CD4-positive, alpha-beta memory T cell (primary cell): Measurements from ENCODE around the gene METTL1. TPM values are rescaled to one million over a fixed set of nuclear protein-coding genes. Genes with fewer than 3 reads are reported as not detected.
A peak's percentile ranks its signal among the peaks of the same experiment; 100 is the strongest.

Experiments
- CTCF ChIA-PET: fragments of 350-600 bp; sonication (Branson Sonifier 250); formaldehyde crosslinking; loops from one replicate; lab custom pipeline; 2021; ENCODE audit warnings: inconsistent platforms; ENCODE audit not compliant: partially characterized antibody; lab: Charles Lee
- POLR2A ChIA-PET: fragments of 350-600 bp; sonication (Branson Sonifier 250); formaldehyde crosslinking; loops from one replicate; lab custom pipeline; 2021; ENCODE audit not compliant: partially characterized antibody; lab: Charles Lee
- DNase-seq, 5 donors: peaks; one replicate each; pipeline versions ENCODE4 v3.0.0 to v3.0.0-alpha.2; 2020 to 2022; ENCODE audit warnings: mixed read lengths in 1 of 5
- H3K27ac ChIP-seq: one replicate; pipeline ENCODE4 v1.7.0; 2013; ENCODE audit warnings: low read depth, low read length
- H3K27me3 ChIP-seq: 2 replicates; pipeline ENCODE4 v1.7.0; 2013; ENCODE audit warnings: mild to moderate bottlenecking, low read length, moderate library complexity; ENCODE audit not compliant: insufficient read depth
- H3K36me3 ChIP-seq: 2 replicates; pipeline ENCODE4 v1.7.0; 2013; ENCODE audit warnings: mild to moderate bottlenecking, low read length, moderate library complexity; ENCODE audit not compliant: insufficient read depth
- H3K4me1 ChIP-seq: 2 replicates; pipeline ENCODE4 v1.7.0; 2013; ENCODE audit warnings: mild to moderate bottlenecking, low read length, moderate library complexity; ENCODE audit not compliant: insufficient read depth
- H3K4me3 ChIP-seq, 2 donors: one replicate each; pipeline ENCODE4 v1.7.0; 2013; ENCODE audit warnings: low read length in 2 of 2, mild to moderate bottlenecking in 1 of 2
- H3K9me3 ChIP-seq, 2 donors: one replicate each; pipeline ENCODE4 v1.7.0; 2013; ENCODE audit warnings: low read length in 2 of 2, control low read depth in 1 of 2; ENCODE audit not compliant: control insufficient read depth in 1 of 2
- H3K27ac Mint-ChIP-seq, 7 donors: one replicate each; pipeline ENCODE4 v1.8.0; 2020 to 2021; ENCODE audit warnings: mixed read lengths in 7 of 7, mild to moderate bottlenecking in 6 of 7, inconsistent platforms in 3 of 7, moderate library complexity in 3 of 7
- H3K27me3 Mint-ChIP-seq, 2 donors: one replicate each; pipeline ENCODE4 v1.8.0; 2020 to 2021; ENCODE audit warnings: mixed read lengths in 2 of 2
- H3K36me3 Mint-ChIP-seq, 2 donors: one replicate each; pipeline ENCODE4 v1.8.0; 2020 to 2021; ENCODE audit warnings: mixed read lengths in 2 of 2, inconsistent platforms in 1 of 2, mild to moderate bottlenecking in 1 of 2
- H3K4me1 Mint-ChIP-seq, 4 donors: one replicate each; pipeline ENCODE4 v1.8.0; 2020 to 2021; ENCODE audit warnings: mixed read lengths in 4 of 4, mild to moderate bottlenecking in 1 of 4
- H3K4me3 Mint-ChIP-seq, 8 donors: one replicate each; pipeline ENCODE4 v1.8.0; 2020 to 2021; ENCODE audit warnings: mixed read lengths in 8 of 8, mild to moderate bottlenecking in 7 of 8, moderate library complexity in 6 of 8, inconsistent platforms in 3 of 8
- H3K9me3 Mint-ChIP-seq, 8 donors: one replicate each; pipeline ENCODE4 v1.8.0; 2020 to 2021; ENCODE audit warnings: mixed read lengths in 8 of 8, mild to moderate bottlenecking in 5 of 8, inconsistent platforms in 3 of 8, moderate library complexity in 1 of 8
- intact Hi-C: fragments of 100-400 bp; cut with micrococcal nuclease; formaldehyde crosslinking; loops from one replicate; pipeline ENCODE4 v1.15.1; 2023
- polyA plus RNA-seq, 2 donors: library from polyadenylated mRNA; unstranded; fragments of 300-500 nt; fragmentation: Illumina TruSeq; gene quantifications; one replicate each; pipeline ENCODE4 v1.2.3, GENCODE V29; 2021
- total RNA-seq, 2 experiments: library from RNA; stranded (reverse); gene quantifications; one replicate each; pipeline ENCODE4 v1.2.3, GENCODE V29; 2021

The METTL1 gene
- total and polyA plus RNA-seq, 4 experiments from 2014 or later: 9.9 to 19.1 (median 13.6) TPM

- DNase-seq: no peak
- ChIA-PET CTCF (interaction anchor here (0.6 to 7.3 kb wide), 22 partner anchors 9 to 169 kb away, joined by 3 to 125 read pairs (median 8); partner anchors contain the start of genes AVIL and TSFM), POLR2A (interaction anchor here (1.3 to 2.0 kb wide), 4 partner anchors 9 to 103 kb away, joined by 3 to 10 read pairs (median 4); partner anchors contain the start of gene AVIL)
- no peak overlapping the region for H3K27ac ChIP-seq
- H3K27me3 Mint-ChIP-seq: no peaks in the 10 kb centered on the region
- peaks cover 15 to 59% of the 10 kb centered on the region in 2 donors for H3K36me3 Mint-ChIP-seq
- no peaks in the 10 kb centered on the region for H3K4me1 ChIP-seq
- no peak overlapping the region for H3K4me3 ChIP-seq
- H3K9me3 Mint-ChIP-seq: peaks cover 0 to 1% (median 0%) of the 10 kb centered on the region in 8 donors
- no peaks in the 10 kb centered on the region for H3K4me1 Mint-ChIP-seq
- no peaks in the 10 kb centered on the region for H3K27me3 ChIP-seq
- H3K4me3 Mint-ChIP-seq: no peak overlapping the region
- intact Hi-C loops: loop anchor here (1.0 kb wide), 2 partner anchors 29 to 103 kb away; no protein-coding TSS in a partner anchor
- peaks cover 30% of the 10 kb centered on the region for H3K36me3 ChIP-seq
- peak overlapping the region in 2 of 7 donors; percentile 9 to 78 for H3K27ac Mint-ChIP-seq
- H3K9me3 ChIP-seq: no peaks in the 10 kb centered on the region
Measured at GRCh38 chr12:57802607-57803006, 30.7 kb upstream of the METTL1 start.

- H3K27me3 ChIP-seq: no peaks in the 10 kb centered on the region
- Mint-ChIP-seq H3K27me3 (no peaks in the 10 kb centered on the region), H3K9me3 (no peaks in the 10 kb centered on the region), H3K4me1 (no peaks in the 10 kb centered on the region), H3K27ac (peak overlapping the region in 2 of 7 donors; percentile 41 to 66), H3K4me3 (no peak overlapping the region), H3K36me3 (peaks cover 28 to 59% of the 10 kb centered on the region in 2 donors)
- intact Hi-C loops: no loop called here
- H3K4me3 ChIP-seq: no peak overlapping the region
- no peak overlapping the region for H3K27ac ChIP-seq
- peaks cover 35% of the 10 kb centered on the region for H3K36me3 ChIP-seq
- H3K4me1 ChIP-seq: no peaks in the 10 kb centered on the region
- no peaks in the 10 kb centered on the region for H3K9me3 ChIP-seq
- POLR2A ChIA-PET: interaction anchor here (1.4 kb wide), 1 partner anchor 105 kb away, joined by 3 read pairs; no protein-coding TSS in a partner anchor
- no peak for DNase-seq
- CTCF ChIA-PET: interaction anchor here (1.3 to 7.3 kb wide), 6 partner anchors 41 to 105 kb away, joined by 4 to 125 read pairs (median 10); no protein-coding TSS in a partner anchor
Measured at GRCh38 chr12:57800965-57801364, 29.1 kb upstream of the METTL1 start.

- Histone ChIP-seq H3K9me3 (no peaks in the 10 kb centered on the region), H3K27me3 (no peaks in the 10 kb centered on the region), H3K4me1 (no peaks in the 10 kb centered on the region), H3K36me3 (peaks cover 51% of the 10 kb centered on the region), H3K27ac (no peak overlapping the region), H3K4me3 (no peak overlapping the region)
- POLR2A ChIA-PET: no interaction called here
- Mint-ChIP-seq H3K9me3 (no peaks in the 10 kb centered on the region), H3K27ac (peak overlapping the region in 1 of 7 donors; percentile 63), H3K27me3 (no peaks in the 10 kb centered on the region), H3K4me3 (no peak overlapping the region), H3K4me1 (peaks cover 0 to under 1% (median 0%) of the 10 kb centered on the region in 4 donors), H3K36me3 (peaks cover 44 to 72% of the 10 kb centered on the region in 2 donors)
- DNase-seq: no peak
- intact Hi-C loops: no loop called here
- CTCF ChIA-PET: interaction anchor here (1.0 to 2.0 kb wide), 6 partner anchors 8 to 107 kb away, joined by 3 to 6 read pairs (median 4); partner anchors contain the start of gene TSFM
Measured at GRCh38 chr12:57797933-57798332, 26.0 kb upstream of the METTL1 start.

GRCh38 chr12:57796996-57797395, 25.1 kb upstream of the METTL1 start:
- Histone ChIP-seq H3K27me3 (no peaks in the 10 kb centered on the region), H3K4me3 (no peak overlapping the region), H3K4me1 (no peaks in the 10 kb centered on the region), H3K36me3 (peaks cover 50% of the 10 kb centered on the region), H3K9me3 (no peaks in the 10 kb centered on the region), H3K27ac (no peak overlapping the region)
- Mint-ChIP-seq H3K27me3 (no peaks in the 10 kb centered on the region), H3K27ac (peak overlapping the region in 2 of 7 donors; percentile 14 to 62), H3K36me3 (peaks cover 47 to 71% of the 10 kb centered on the region in 2 donors), H3K4me1 (peaks cover 0 to 3% (median 0%) of the 10 kb centered on the region in 4 donors), H3K4me3 (no peak overlapping the region), H3K9me3 (no peaks in the 10 kb centered on the region)
- ChIA-PET POLR2A (no interaction called here), CTCF (interaction anchor here (1.0 to 2.0 kb wide), 5 partner anchors 14 to 108 kb away, joined by 3 to 6 read pairs (median 5); partner anchors contain the start of gene TSFM)
- intact Hi-C loops: no loop called here
- no peak for DNase-seq

GRCh38 chr12:57795354-57795753, 23.4 kb upstream of the METTL1 start:
- Mint-ChIP-seq H3K4me3 (no peak overlapping the region), H3K27ac (no peak overlapping the region), H3K9me3 (no peaks in the 10 kb centered on the region), H3K36me3 (peaks cover 52 to 69% of the 10 kb centered on the region in 2 donors), H3K4me1 (peaks cover 0 to 4% (median 0%) of the 10 kb centered on the region in 4 donors), H3K27me3 (no peaks in the 10 kb centered on the region)
- Histone ChIP-seq H3K4me3 (no peak overlapping the region), H3K4me1 (no peaks in the 10 kb centered on the region), H3K9me3 (no peaks in the 10 kb centered on the region), H3K27me3 (no peaks in the 10 kb centered on the region), H3K36me3 (peaks cover 53% of the 10 kb centered on the region), H3K27ac (no peak overlapping the region)
- no peak for DNase-seq
- ChIA-PET POLR2A (no interaction called here), CTCF (no interaction called here)
- intact Hi-C loops: no loop called here

GRCh38 chr12:57793920-57794319, 22.0 kb upstream of the METTL1 start:
- Mint-ChIP-seq H3K9me3 (no peaks in the 10 kb centered on the region), H3K27ac (peak overlapping the region in 4 of 7 donors; percentile 16 to 68 (median 40)), H3K4me1 (peaks cover 0 to 4% (median under 1%) of the 10 kb centered on the region in 4 donors), H3K4me3 (no peak overlapping the region), H3K36me3 (peaks cover 49 to 70% of the 10 kb centered on the region in 2 donors), H3K27me3 (no peaks in the 10 kb centered on the region)
- ChIA-PET POLR2A (interaction anchor here (0.9 to 1.3 kb wide), 4 partner anchors 9 to 105 kb away, joined by 3 to 4 read pairs (median 4); partner anchors contain the start of gene TSFM), CTCF (interaction anchor here (1.4 to 3.9 kb wide), 5 partner anchors 8 to 28 kb away, joined by 3 to 19 read pairs (median 4); no protein-coding TSS in a partner anchor)
- Histone ChIP-seq H3K36me3 (peaks cover 50% of the 10 kb centered on the region), H3K27me3 (no peaks in the 10 kb centered on the region), H3K4me3 (no peak overlapping the region), H3K4me1 (no peaks in the 10 kb centered on the region), H3K9me3 (no peaks in the 10 kb centered on the region), H3K27ac (no peak overlapping the region)
- intact Hi-C loops: no loop called here
- no peak for DNase-seq

GRCh38 chr12:57783861-57784260, 12.0 kb upstream of the METTL1 start:
- Histone ChIP-seq H3K4me1 (peaks cover 49% of the 10 kb centered on the region), H3K4me3 (no peak overlapping the region), H3K27me3 (no peaks in the 10 kb centered on the region), H3K36me3 (peaks cover 21% of the 10 kb centered on the region), H3K9me3 (no peaks in the 10 kb centered on the region), H3K27ac (no peak overlapping the region)
- Mint-ChIP-seq H3K9me3 (peaks cover 0 to 4% (median 0%) of the 10 kb centered on the region in 8 donors), H3K27me3 (no peaks in the 10 kb centered on the region), H3K4me3 (peak overlapping the region; percentile 71 to 84 (median 80)), H3K27ac (peak overlapping the region; percentile 72 to 98 (median 85)), H3K4me1 (peaks cover 41 to 53% (median 45%) of the 10 kb centered on the region in 4 donors), H3K36me3 (peaks cover 20 to 43% of the 10 kb centered on the region in 2 donors)
- no peak for DNase-seq
- ChIA-PET POLR2A (interaction anchor here (0.8 to 7.0 kb wide), 7 partner anchors 11 to 121 kb away, joined by 3 to 53 read pairs (median 7); partner anchors contain the start of genes CYP27B1, EEF1AKMT3, MARCHF9 and METTL1), CTCF (interaction anchor here (0.6 to 7.8 kb wide), 11 partner anchors 10 to 1129 kb away, joined by 3 to 64 read pairs (median 6); partner anchors contain the start of genes AVIL, CTDSP2, EEF1AKMT3 and METTL1)
- intact Hi-C loops: loop anchor here (2.0 kb wide), 1 partner anchor 201 kb away; no protein-coding TSS in a partner anchor
